GM15510 (cell line): Measurements from ENCODE around the gene COG1.

Experiments
- POLR2A ChIP-seq: IDR thresholded peaks from 3 replicates; pipeline ENCODE4 v1.6.1; 2011; ENCODE audit warnings: borderline replicate concordance; ENCODE audit not compliant: insufficient read length; ENCODE audit errors: extremely low read depth

COG1 gene

GRCh38 chr17:73203788-73204479, 11.1 kb downstream of the COG1 start:
- TF ChIP-seq POLR2A: no peak

GRCh38 chr17:73205459-73205961, 12.7 kb downstream of the COG1 start:
- no peak for TF ChIP-seq POLR2A

- no peak for TF ChIP-seq POLR2A
These were observed 15.4 kb downstream of the COG1 start for GRCh38 chr17:73208139-73208827.

- no peak for TF ChIP-seq POLR2A
These were observed 16.6 kb downstream of the COG1 start for GRCh38 chr17:73209436-73209835.

- TF ChIP-seq POLR2A: no peak
These were observed 17.3 kb downstream of the COG1 start for GRCh38 chr17:73210002-73210678.

GRCh38 chr17:73211745-73212144, 18.9 kb downstream of the COG1 start:
- TF ChIP-seq POLR2A: no peak

- no peak for TF ChIP-seq POLR2A
These were observed 21.2 kb downstream of the COG1 start for GRCh38 chr17:73214008-73214407.

GRCh38 chr17:73214851-73215250, 22.0 kb downstream of the COG1 start:
- TF ChIP-seq POLR2A: no peak

- TF ChIP-seq POLR2A: no peak
These were observed 22.6 kb downstream of the COG1 start for GRCh38 chr17:73215447-73215846.

- no peak for TF ChIP-seq POLR2A
These were observed 30.9 kb downstream of the COG1 start for GRCh38 chr17:73223626-73224230.

GRCh38 chr17:73224237-73224636, 31.4 kb downstream of the COG1 start:
- TF ChIP-seq POLR2A: no peak

- TF ChIP-seq POLR2A: no peak
These were observed 31.9 kb downstream of the COG1 start for GRCh38 chr17:73224663-73225305.

- no peak for TF ChIP-seq POLR2A
These were observed 33.8 kb downstream of the COG1 start for GRCh38 chr17:73226556-73227172.

GRCh38 chr17:73227379-73227778, 34.5 kb downstream of the COG1 start:
- TF ChIP-seq POLR2A: no peak
